DOHH2 (cell line): ENCODE measurements around the gene ARHGEF12.
A peak's percentile ranks its signal among the peaks of the same experiment; 100 is the strongest.

ENCODE experiments used
- H3F3A ChIP-seq: fragments of 200-600 bp; sonication (generic), shearing (Covaris generic); 2 replicates; pipeline ENCODE4 v1.6.0; 2016; ENCODE audit warnings: antibody characterized with exemption, mild to moderate bottlenecking; ENCODE audit not compliant: control insufficient read depth, insufficient read depth
- H3K27ac ChIP-seq: fragments of 200-600 bp; sonication (generic); 2 replicates; pipeline ENCODE4 v1.5.1; 2014; ENCODE audit warnings: low read depth, mild to moderate bottlenecking, low read length, moderate library complexity
- H3K27me3 ChIP-seq: fragments of 200-600 bp; sonication (generic); 2 replicates; pipeline ENCODE4 v1.6.1; 2014; ENCODE audit warnings: mild to moderate bottlenecking, low read length, mixed read lengths; ENCODE audit not compliant: control insufficient read depth
- H3K36me3 ChIP-seq: fragments of 200-600 bp; sonication (generic); 2 replicates; pipeline ENCODE4 v1.6.1; 2014; ENCODE audit warnings: mild to moderate bottlenecking, low read length, moderate library complexity, mixed read lengths; ENCODE audit not compliant: control insufficient read depth
- H3K4me1 ChIP-seq: fragments of 200-600 bp; sonication (generic); 2 replicates; pipeline ENCODE4 v1.6.1; 2014; ENCODE audit warnings: mild to moderate bottlenecking, low read length, mixed read lengths; ENCODE audit not compliant: control insufficient read depth
- H3K4me2 ChIP-seq: fragments of 200-600 bp; sonication (generic); 2 replicates; pipeline ENCODE4 v1.6.0; 2014; ENCODE audit warnings: mild to moderate bottlenecking, low read length, moderate library complexity
- H3K4me3 ChIP-seq: fragments of 200-600 bp; sonication (generic); 2 replicates; pipeline ENCODE4 v1.5.1; 2014; ENCODE audit warnings: mild to moderate bottlenecking, low read length, mixed read lengths
- H3K79me2 ChIP-seq: fragments of 200-600 bp; sonication (generic); 2 replicates; pipeline ENCODE4 v1.6.1; 2014; ENCODE audit warnings: mild to moderate bottlenecking, low read length, mixed read lengths; ENCODE audit not compliant: control insufficient read depth
- H3K9me2 ChIP-seq: fragments of 200-600 bp; sonication (generic); replicated peaks from 2 replicates; pipeline ENCODE4 v1.6.1; 2014; ENCODE audit warnings: mild to moderate bottlenecking, low read length, mixed read lengths; ENCODE audit not compliant: control insufficient read depth
- H3K9me3 ChIP-seq: fragments of 200-600 bp; sonication (generic); 2 replicates; pipeline ENCODE4 v1.6.1; 2014; ENCODE audit warnings: antibody characterized with exemption, low read length, mixed read lengths; ENCODE audit not compliant: control insufficient read depth, insufficient read depth
- H4K20me1 ChIP-seq: fragments of 200-600 bp; sonication (generic); 2 replicates; pipeline ENCODE4 v1.6.0; 2014; ENCODE audit warnings: low read depth, mild to moderate bottlenecking, antibody characterized with exemption, low read length, moderate library complexity; ENCODE audit not compliant: control insufficient read depth, insufficient read depth
- CTCF ChIP-seq: fragments of 200-600 bp; sonication (generic); IDR thresholded peaks from one replicate; pipeline ENCODE4 v1.5.1; 2014; ENCODE audit warnings: antibody characterized with exemption, mild to moderate bottlenecking, low read depth, low read length; ENCODE audit not compliant: poor library complexity, severe bottlenecking
- EZH2phosphoT487 ChIP-seq: fragments of 200-600 bp; sonication (generic); IDR thresholded peaks from 2 replicates; pipeline ENCODE4 v1.6.1; 2017; ENCODE audit warnings: borderline replicate concordance, mild to moderate bottlenecking, antibody characterized with exemption, low read length, moderate library complexity, mixed read lengths

The ARHGEF12 gene, protein sequence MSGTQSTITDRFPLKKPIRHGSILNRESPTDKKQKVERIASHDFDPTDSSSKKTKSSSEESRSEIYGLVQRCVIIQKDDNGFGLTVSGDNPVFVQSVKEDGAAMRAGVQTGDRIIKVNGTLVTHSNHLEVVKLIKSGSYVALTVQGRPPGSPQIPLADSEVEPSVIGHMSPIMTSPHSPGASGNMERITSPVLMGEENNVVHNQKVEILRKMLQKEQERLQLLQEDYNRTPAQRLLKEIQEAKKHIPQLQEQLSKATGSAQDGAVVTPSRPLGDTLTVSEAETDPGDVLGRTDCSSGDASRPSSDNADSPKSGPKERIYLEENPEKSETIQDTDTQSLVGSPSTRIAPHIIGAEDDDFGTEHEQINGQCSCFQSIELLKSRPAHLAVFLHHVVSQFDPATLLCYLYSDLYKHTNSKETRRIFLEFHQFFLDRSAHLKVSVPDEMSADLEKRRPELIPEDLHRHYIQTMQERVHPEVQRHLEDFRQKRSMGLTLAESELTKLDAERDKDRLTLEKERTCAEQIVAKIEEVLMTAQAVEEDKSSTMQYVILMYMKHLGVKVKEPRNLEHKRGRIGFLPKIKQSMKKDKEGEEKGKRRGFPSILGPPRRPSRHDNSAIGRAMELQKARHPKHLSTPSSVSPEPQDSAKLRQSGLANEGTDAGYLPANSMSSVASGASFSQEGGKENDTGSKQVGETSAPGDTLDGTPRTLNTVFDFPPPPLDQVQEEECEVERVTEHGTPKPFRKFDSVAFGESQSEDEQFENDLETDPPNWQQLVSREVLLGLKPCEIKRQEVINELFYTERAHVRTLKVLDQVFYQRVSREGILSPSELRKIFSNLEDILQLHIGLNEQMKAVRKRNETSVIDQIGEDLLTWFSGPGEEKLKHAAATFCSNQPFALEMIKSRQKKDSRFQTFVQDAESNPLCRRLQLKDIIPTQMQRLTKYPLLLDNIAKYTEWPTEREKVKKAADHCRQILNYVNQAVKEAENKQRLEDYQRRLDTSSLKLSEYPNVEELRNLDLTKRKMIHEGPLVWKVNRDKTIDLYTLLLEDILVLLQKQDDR (N-terminal part only)

DNA sequence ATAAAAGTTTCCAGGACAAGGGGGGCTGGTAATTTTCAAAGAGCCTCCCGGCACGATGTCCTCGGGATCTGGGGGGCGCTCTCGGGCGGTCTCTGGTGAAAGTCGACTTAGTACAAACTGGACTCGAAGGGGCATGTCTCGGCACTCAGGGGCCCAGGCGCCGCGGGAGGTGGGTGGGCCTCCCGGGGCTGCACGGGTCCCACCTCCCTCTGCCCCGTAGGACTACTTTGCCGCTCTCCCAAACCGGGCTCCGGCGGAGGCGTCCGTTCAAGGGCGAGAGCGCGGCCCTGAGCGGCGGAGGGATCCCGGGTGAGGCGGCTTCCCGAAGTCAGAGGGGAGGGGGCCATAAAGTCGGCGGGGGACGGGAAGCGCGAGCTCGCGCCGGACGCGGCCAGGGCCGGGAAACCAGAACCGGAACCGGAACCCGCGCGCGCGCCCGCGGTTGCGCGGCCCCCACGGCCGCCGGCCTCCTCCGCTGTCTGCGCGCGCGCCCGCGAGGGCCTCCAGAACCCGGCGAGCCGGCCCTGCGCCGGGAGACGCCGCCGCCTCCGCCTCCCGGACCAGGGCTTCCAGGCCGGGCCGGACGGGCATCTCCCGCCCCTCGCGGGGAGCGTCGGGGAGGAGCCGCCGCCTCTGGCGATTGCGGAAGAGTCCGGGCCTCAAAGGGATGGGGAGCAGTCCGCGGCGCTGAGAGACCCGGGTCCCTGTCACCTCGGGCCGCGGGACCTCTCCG lies at the start of gene ARHGEF12:
Gene ARHGEF12, plus strand, starts transcription at position 506 of the 733 bp plus-strand sequence. CDS start 831 bp downstream, outside the sequence.
- peaks cover 27% of the 10 kb centered on the region for H3K4me1 ChIP-seq
- peak within 1 kb of the TSS; percentile 75 for H3K4me3 ChIP-seq
- H3K9me2 ChIP-seq = no peaks in the 10 kb centered on the region
- H3K27me3 ChIP-seq = peaks cover 36% of the 10 kb centered on the region
- H3K4me2 ChIP-seq = peak within 1 kb of the TSS; percentile 69
- no peaks in the 10 kb centered on the region for H3K9me3 ChIP-seq
- H3K79me2 ChIP-seq = peaks cover 38% of the 10 kb centered on the region
- no peak within 1 kb of the TSS for H3K27ac ChIP-seq
- peaks cover 20% of the 10 kb centered on the region for H4K20me1 ChIP-seq
- TF ChIP-seq EZH2phosphoT487 = no peak
- peak; percentile 89 for TF ChIP-seq CTCF
- H3F3A ChIP-seq = peaks cover 9% of the 10 kb centered on the region
- no peaks in the 10 kb centered on the region for H3K36me3 ChIP-seq

- Histone ChIP-seq H3K79me2 (no peaks in the 10 kb centered on the region), H3K27me3 (peaks cover 14% of the 10 kb centered on the region), H3K4me3 (no peak overlapping the region), H3K4me1 (peaks cover 8% of the 10 kb centered on the region), H3K4me2 (no peak overlapping the region), H4K20me1 (no peaks in the 10 kb centered on the region), H3K9me2 (no peaks in the 10 kb centered on the region), H3K36me3 (no peaks in the 10 kb centered on the region), H3K27ac (no peak overlapping the region), H3K9me3 (no peaks in the 10 kb centered on the region), H3F3A (no peaks in the 10 kb centered on the region)
- TF ChIP-seq CTCF = no peak
- no peak for TF ChIP-seq EZH2phosphoT487
These were observed 48.2 kb upstream of the ARHGEF12 start for GRCh38 chr11:120288021-120288420.

GRCh38 chr11:120289426-120289825 lies 46.8 kb upstream of the ARHGEF12 start:
- Histone ChIP-seq H3K4me2 (peak overlapping the region; percentile 26), H3K4me3 (peak overlapping the region; percentile 35), H3K4me1 (peaks cover 8% of the 10 kb centered on the region), H3K27ac (no peak overlapping the region), H3K9me3 (no peaks in the 10 kb centered on the region), H3K27me3 (peaks cover 18% of the 10 kb centered on the region), H4K20me1 (no peaks in the 10 kb centered on the region), H3K9me2 (no peaks in the 10 kb centered on the region), H3F3A (no peaks in the 10 kb centered on the region), H3K36me3 (no peaks in the 10 kb centered on the region), H3K79me2 (no peaks in the 10 kb centered on the region)
- TF ChIP-seq CTCF = no peak
- TF ChIP-seq EZH2phosphoT487 = no peak
